GM12801 (cell line): ENCODE measurements around the gene RSAD1.

ENCODE experiments used
- TF ChIP-seq, protein P1 (sequence below): IDR thresholded peaks from one replicate; pipeline ENCODE4 v1.5.1; 2011; ENCODE audit warnings: control low read depth; ENCODE audit not compliant: insufficient read length; ENCODE audit errors: extremely low read depth

Gene RSAD1

GRCh38 chr17:50505591-50506130, 27.0 kb downstream of the RSAD1 start:
- TF ChIP-seq, protein P1, sequence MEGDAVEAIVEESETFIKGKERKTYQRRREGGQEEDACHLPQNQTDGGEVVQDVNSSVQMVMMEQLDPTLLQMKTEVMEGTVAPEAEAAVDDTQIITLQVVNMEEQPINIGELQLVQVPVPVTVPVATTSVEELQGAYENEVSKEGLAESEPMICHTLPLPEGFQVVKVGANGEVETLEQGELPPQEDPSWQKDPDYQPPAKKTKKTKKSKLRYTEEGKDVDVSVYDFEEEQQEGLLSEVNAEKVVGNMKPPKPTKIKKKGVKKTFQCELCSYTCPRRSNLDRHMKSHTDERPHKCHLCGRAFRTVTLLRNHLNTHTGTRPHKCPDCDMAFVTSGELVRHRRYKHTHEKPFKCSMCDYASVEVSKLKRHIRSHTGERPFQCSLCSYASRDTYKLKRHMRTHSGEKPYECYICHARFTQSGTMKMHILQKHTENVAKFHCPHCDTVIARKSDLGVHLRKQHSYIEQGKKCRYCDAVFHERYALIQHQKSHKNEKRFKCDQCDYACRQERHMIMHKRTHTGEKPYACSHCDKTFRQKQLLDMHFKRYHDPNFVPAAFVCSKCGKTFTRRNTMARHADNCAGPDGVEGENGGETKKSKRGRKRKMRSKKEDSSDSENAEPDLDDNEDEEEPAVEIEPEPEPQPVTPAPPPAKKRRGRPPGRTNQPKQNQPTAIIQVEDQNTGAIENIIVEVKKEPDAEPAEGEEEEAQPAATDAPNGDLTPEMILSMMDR: no peak

DNA sequence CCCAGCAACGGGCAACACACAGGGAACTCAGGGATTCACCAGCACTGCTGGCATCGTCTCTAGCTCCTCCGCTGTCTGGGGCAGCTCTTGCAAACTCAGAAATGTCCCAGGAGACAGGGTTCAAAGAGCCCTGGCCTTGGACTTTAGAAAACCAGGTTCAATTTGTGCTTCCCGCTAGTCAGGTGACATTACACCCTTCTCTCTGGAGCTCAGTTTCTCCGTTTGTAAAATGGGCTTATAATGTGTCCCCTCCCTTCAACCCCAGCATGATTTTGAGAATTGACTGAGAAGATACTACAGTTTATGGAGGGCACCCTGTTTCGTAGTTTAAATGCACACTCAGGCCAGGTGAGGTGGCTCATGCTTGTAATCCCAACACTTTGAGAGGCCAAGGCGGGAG, 27.6 kb downstream of the RSAD1 start:
- TF ChIP-seq, protein P1: no peak

- TF ChIP-seq, protein P1: no peak
Observed at GRCh38 chr17:50507871-50508572, 29.4 kb downstream of the RSAD1 start, which contains the start of gene MYCBPAP. TSS of gene MYCBPAP (plus strand) at chr17:50508439. CDS start at chr17:50508675, 236 bp downstream.

DNA sequence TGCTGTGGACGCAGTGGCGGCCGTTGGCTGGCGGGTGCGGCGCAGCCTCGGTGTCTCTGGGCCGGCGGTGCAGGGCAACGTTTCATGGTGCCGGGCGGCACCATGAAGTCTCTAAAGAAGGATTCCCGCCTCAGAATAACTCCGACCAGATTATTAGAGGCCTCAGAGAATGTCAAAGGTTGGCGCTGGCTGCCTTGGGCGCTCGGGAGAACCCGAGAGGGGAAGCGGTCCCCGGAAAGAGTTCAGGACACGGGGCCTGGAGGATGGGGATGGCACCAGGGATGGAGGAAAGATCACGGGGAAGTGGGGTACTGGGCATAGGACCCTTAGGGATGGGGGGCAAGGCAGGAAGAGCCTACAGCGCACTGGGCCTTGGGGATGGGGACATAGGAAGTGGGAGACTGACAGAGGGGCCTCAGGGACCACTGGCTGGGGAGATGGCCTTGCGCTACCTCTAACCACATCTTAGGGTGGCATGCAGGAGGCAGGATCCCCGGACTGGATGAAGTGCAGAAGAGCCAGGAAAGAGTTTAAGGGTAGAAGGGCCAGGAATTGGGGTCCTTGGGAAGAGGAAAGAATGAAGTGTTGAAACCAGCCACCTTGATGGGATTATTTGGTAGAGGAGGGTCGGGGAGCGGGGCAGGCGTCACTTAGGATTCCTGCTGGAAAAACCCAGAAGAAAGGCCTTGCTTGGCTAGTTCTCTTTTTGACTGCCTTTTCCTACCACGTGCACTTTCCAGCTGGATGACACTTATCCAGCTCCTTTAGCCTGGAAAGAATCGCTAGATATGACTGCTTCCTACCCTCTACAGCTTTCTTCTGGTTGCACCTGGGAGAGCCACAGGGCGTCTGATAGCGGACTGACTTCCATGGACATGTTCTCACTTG, 30.2 kb downstream of the RSAD1 start:
- TF ChIP-seq, protein P1: no peak

- TF ChIP-seq, protein P1: no peak
Observed at GRCh38 chr17:50511058-50511457, 32.4 kb downstream of the RSAD1 start.

- TF ChIP-seq, protein P1: no peak
Observed at GRCh38 chr17:50513495-50513894, 34.8 kb downstream of the RSAD1 start.

DNA sequence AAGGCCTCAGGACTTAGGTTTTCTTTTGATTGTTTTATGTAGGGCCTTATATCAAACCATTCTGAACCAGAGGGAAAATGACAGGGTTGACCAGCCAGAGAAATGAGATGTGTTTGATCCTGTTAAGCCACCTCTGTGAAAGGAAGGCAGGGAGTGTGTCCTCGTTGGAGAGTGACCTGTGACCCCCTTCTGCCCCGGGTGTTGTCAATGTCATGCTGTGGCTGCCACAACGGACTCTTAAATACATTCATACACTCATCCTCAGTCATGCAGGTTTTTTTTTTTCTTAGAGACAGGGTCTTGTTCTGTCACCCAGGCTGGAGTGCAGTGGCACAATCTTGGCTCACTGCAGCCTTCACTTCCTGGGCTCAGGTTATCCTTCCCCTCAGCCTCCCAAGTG, 35.7 kb downstream of the RSAD1 start:
- TF ChIP-seq, protein P1: no peak
